ENCODE measurements around the gene RNF220.
"Not testable (repeated sequence)": the region's sequence is repeated elsewhere in the genome, so short reads cannot be mapped to it uniquely, and the experiment has no call there.

Gene RNF220

DNA sequence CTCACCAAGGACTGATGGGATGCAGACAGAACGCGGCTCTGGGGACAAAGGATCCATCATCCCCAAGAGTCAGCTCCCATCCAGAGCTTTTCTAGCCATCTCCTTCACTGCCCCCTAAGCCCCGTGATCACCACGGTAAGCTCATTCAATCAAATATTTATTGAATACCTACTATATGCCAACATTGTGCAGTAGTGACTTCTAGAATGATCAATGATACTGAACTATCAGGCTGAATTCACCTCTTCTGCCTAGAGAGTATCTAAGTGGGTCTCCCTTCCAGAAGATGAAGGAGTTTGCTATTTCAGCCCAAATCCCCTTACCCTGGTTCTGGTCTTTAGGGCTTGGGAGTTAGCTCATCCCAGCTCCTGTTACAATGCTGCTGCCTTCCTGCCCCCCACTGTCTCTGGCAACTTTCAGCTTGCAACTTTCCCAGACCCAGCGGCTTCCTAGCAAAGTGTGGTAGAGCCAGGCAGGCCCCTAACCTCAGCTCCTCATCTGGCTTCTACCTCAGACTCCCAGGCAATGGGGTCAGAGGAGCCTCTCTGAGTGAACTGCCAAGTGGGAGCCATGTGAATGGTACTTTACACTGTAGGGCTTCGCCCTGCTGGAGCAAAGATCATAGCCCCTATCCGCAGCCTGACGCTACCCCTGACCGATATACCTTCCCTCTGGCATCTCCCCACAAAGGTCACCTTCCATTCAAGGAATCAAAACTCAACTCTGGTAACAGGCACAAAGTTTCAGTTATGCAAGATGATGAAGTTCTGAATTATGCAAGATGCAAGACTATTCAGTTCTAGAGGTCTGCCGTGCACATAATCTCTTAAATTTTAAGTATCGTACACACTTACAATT lies 248.3 kb downstream of the RNF220 start:
- no peak for DNase-seq (ENCODE audit: low read depth in 3 of 3)

DNA sequence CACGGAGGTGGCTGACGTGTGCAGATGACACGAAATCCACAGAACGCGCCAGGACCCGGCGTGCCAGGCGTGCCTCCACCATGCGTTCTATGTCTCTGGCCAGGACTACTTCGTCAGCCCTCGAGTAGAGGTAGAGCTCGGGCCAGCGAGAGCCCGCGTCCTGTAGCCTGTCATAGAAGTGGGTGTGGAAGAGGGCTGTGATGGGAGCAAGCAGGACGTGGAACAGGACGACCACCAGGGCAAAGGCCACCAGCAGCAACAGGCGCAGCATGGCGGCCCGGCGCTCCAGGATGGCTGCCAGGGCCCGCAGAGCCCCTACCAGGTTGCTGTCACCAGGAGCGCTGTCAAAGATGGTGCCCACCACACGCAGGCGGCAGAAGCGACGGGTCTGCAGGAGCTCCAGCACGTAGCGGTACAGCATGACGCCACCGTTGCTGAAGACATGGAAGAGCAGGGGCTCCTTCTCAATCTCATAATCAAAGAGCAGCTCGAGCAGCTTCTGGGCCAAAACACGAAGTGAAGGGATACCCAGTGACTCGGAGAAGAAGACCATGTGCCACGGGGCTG lies 249.6 kb downstream of the RNF220 start:
- DNase-seq (ENCODE audit: low read depth in 3 of 3) = no peak

GRCh38 chr1:44655609-44656008 lies 250.6 kb downstream of the RNF220 start:
- no peak for DNase-seq (ENCODE audit: low read depth in 3 of 3)

DNA sequence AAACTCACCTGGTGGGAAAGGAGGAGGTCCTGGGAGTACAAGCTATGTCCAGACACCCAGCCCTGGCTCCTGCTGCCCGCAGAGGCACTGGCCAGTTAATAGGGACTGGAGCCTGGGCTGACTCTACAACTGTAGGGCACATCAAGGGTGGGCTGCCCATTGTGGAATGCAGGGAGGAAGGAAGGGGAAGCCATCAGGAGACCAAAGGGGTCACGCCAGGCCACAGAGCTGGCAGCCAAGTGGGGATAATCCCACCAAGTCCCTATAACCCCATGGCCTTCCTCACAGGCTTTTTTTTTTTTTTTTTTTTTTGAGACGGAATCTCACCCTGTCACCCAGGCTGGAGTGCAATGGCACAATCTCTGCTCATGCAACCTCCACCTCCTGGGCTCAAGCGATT lies 254.5 kb downstream of the RNF220 start:
- DNase-seq (ENCODE audit: low read depth in 3 of 3) = no peak

GRCh38 chr1:44660176-44660575 lies 255.1 kb downstream of the RNF220 start:
- no peak for DNase-seq (ENCODE audit: low read depth in 3 of 3)

- DNase-seq (ENCODE audit: low read depth in 3 of 3) = no peak
Observed at GRCh38 chr1:44661781-44662682, 257.0 kb downstream of the RNF220 start.

DNA sequence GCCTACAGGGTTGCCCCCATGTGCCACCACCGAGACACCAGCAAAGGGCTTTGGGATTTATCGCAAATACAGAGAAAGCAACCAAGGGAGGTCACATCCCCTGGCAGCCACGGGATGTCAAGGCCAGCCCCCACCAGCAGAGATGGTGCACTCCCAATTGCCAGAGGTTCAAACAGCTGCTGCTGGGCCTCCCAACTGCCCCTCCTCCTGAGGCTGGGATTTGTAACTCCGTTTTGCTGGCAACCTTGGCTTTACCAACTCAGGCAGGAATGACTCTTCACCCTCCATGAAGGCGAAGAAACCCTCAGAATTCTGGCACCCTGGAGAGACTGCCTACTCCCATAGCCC lies 257.6 kb downstream of the RNF220 start:
- no peak for DNase-seq (ENCODE audit: low read depth in 3 of 3)

DNA sequence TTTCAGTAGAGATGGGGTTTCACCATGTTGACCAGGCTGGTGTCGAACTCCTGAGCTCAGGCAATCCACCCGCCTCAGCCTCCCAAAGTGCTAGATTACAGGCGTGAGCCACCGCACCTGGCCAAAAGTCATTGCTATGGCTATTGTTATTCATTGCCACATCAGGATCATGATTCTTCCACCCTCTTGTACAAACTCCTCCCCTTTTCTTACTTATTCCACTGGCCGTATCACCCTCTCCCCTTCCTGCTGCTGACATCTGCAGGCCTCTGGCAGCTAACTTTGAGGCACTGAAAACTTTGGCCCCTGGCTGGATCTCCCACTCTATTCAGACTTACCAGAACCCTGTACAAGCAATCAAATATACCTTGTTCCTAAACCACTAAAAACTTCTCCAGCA lies 258.4 kb downstream of the RNF220 start:
- DNase-seq (ENCODE audit: low read depth in 3 of 3) = no peak

DNA sequence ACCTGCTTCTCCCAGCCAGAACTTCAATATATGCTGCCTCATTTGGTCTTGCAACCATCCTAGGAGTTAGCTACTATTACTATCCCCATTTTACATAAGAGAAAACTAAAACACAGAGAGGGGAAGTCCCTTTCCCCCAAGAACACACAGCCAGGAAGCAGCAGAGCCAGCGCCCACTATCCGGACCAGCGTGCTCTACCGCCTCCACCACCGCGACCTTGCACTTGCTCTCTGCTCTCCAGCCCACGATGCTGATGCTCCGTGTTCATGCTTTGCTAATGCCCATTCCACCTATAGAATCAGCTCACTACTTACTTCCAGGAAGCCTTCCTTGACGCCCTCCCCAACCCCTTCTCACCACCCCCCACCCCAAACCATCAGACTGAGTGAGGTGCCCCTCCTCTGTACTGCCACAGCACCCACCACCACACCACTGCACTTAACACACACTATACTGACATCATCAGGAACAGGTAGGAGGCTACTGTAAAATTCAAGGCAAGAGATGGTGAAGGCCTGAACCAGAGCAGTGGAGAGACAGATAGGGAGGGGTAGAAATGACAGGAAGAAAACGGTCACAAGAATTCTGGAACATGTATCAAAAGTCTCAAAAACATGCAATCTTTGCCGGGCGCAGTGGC lies 259.8 kb downstream of the RNF220 start:
- DNase-seq (ENCODE audit: low read depth in 3 of 3) = peak in 2 of 3 experiments; percentile 18 to 23

DNA sequence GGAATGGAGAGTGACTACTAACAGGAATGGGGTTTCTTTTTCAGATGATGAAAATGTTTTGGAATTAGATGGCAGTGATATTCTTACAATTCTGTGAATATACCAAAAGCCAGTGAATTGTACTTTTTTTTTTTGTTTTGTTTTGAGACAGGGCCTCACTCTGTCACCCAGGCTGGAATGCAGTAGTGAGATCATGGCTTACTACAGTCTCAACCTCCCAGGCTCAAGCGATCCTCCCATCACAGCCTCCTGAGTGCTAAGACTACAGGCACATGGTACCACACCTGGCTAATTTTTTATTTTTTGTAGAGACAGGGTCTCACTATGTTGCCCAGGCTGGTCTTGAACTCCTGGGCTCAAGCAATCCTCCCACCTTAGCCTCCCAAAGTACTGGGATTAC lies 261.7 kb downstream of the RNF220 start:
- DNase-seq (ENCODE audit: low read depth in 3 of 3) = not testable (repeated sequence)

GRCh38 chr1:44670751-44671640 lies 265.9 kb downstream of the RNF220 start:
- DNase-seq (ENCODE audit: low read depth in 3 of 3) = no peak

- no peak for DNase-seq (ENCODE audit: low read depth in 3 of 3)
Observed at GRCh38 chr1:44672254-44672955, 267.4 kb downstream of the RNF220 start.

- no peak for DNase-seq (ENCODE audit: low read depth in 3 of 3)
Observed at GRCh38 chr1:44672961-44673674, 268.1 kb downstream of the RNF220 start.

DNA sequence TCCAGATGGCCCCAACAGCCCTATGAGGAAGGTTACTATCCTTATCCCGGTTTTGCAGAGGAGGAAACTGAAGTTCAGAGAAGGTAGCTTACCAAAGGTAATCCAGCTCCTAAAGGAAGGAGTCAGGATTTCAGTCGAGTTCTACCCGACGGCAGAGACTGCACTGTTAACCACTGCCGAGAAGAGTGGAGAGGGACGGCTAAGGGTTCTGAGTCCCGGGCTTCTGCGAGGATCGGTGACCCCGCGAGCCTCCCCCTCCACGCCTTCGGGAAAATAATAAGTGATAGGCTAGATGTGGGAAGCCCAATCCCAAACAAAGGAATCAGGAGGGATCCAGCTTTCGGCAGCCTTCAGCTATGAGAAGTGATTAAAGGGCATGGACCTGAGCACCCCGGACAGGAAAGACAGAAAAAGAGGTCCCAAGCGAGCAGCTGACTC lies 268.6 kb downstream of the RNF220 start:
- DNase-seq (ENCODE audit: low read depth in 3 of 3) = no peak

DNA sequence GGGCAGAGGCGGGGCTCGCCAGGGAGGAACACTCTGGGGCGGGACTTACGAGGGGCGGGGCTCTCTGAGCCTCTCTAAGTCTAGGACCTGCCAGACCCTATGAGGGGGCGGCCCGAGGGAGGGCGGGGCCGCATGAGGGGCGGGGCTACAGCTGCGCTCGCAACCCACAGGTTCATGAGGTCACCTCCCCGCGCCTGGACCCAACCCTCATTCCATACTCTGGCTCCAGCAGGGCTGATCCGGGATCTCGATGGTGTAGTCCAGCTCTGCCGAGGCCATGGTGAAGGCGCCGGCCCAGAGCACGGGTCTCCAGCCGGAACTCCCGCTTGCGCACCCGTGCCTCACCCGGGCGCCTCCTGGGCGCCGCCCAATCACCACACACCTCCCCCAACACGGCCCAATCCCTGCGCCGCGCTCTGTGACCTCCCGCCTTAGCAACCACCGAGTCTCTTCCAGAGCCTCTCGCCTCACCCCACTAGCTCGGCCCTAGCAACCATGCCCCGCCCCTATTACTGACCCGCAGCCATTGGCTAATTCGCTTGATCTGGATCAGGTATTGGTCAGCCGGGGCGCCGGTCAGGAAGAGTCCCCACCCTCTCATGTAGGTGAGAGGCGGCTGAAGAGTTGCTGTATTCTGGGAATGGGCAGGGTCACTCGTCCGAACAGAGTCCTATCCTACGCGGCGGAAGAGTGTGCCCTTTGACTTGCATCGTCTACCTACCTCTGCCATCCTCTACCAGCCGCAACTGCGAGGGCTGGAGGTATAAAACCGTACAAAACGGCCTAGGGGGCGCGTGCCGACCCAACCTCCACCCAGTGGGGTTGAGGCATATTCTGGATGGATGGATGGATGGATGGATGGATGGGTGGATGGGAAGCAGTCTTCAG lies 269.3 kb downstream of the RNF220 start, which contains the start of the genes ARMH1 and TMEM53:
Gene ARMH1 (plus strand): TSS at position 602 of the 888 bp plus-strand sequence. CDS start 14,984 bp downstream, outside the sequence.
Gene TMEM53 (minus strand): TSS at position 369 of the 888 bp plus-strand sequence. CDS start 90 bp downstream, at position 279.
- peak; percentile 91 to 92 (median 92) for DNase-seq (ENCODE audit: low read depth in 3 of 3)

DNA sequence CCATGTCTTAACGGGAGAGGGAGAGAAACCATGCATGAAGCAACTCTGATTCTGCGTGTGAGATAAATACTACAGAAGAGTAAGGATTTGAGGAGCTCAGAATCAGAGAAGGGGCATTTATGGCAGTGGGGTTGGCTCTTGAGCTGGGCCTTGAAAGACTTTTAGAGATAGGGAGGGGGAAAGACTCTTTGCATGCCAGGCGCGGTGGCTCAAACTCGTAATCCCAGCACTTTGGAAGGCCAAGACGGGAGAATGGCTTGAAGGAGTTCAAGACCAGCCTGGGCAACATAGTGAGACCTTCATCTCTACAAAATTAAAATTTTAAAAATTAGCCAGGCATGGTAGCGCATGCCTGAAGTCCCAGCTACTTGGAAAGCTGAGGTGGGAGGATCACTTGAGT lies 270.1 kb downstream of the RNF220 start:
- no peak for DNase-seq (ENCODE audit: low read depth in 3 of 3)

GRCh38 chr1:44676484-44677200 lies 271.6 kb downstream of the RNF220 start:
- DNase-seq (ENCODE audit: low read depth in 3 of 3) = no peak

Data from stimulated activated CD4-positive, alpha-beta T cell treated with anti-CD3 and anti-CD28 coated beads, TNF-alpha, amount 100 ng/mL, for 4 hours (primary cell).